ENCODE results near the gene TTF1.
A peak's percentile ranks its signal among the peaks of the same experiment; 100 is the strongest.

The TTF1 gene

GRCh38 chr9:132366481-132366880, 40.2 kb downstream of the TTF1 start:
- DNase-seq (ENCODE audit: low read depth) = no peak

- no peak for DNase-seq (ENCODE audit: low read depth)
Observed at GRCh38 chr9:132365986-132366385, 40.7 kb downstream of the TTF1 start.

- DNase-seq (ENCODE audit: low read depth) = no peak
Observed at GRCh38 chr9:132364068-132364467, 42.6 kb downstream of the TTF1 start.

GRCh38 chr9:132357764-132358163, 48.9 kb downstream of the TTF1 start:
- DNase-seq (ENCODE audit: low read depth) = no peak

GRCh38 chr9:132356324-132356924, 50.2 kb downstream of the TTF1 start:
- no peak for DNase-seq (ENCODE audit: low read depth)

- DNase-seq (ENCODE audit: low read depth) = peak; percentile 93
Observed at GRCh38 chr9:132354637-132355355, 51.8 kb downstream of the TTF1 start, which contains the start of gene SETX. TSS of gene SETX (minus strand) at chr9:132354986. CDS start at chr9:132349428, 5,558 bp downstream.

GRCh38 chr9:132351404-132352045, 55.1 kb downstream of the TTF1 start:
- no peak for DNase-seq (ENCODE audit: low read depth)

- no peak for DNase-seq (ENCODE audit: low read depth)
Observed at GRCh38 chr9:132350861-132351315, 55.8 kb downstream of the TTF1 start.

GRCh38 chr9:132348676-132349075, 58.0 kb downstream of the TTF1 start:
- no peak for DNase-seq (ENCODE audit: low read depth)

- DNase-seq (ENCODE audit: low read depth) = no peak
Observed at GRCh38 chr9:132346177-132346576, 60.5 kb downstream of the TTF1 start.

- no peak for DNase-seq (ENCODE audit: low read depth)
Observed at GRCh38 chr9:132341177-132341840, 65.3 kb downstream of the TTF1 start.

GRCh38 chr9:132334364-132334763, 72.3 kb downstream of the TTF1 start:
- DNase-seq (ENCODE audit: low read depth) = no peak

GRCh38 chr9:132333556-132333955, 73.1 kb downstream of the TTF1 start:
- DNase-seq (ENCODE audit: low read depth) = no peak

GRCh38 chr9:132328580-132328979, 78.1 kb downstream of the TTF1 start:
- DNase-seq (ENCODE audit: low read depth) = no peak

GRCh38 chr9:132327537-132327936, 79.1 kb downstream of the TTF1 start:
- DNase-seq (ENCODE audit: low read depth) = no peak

Measured in stromal cell of bone marrow (primary cell).